ENCODE results near the gene DDX25. TPM values are rescaled to one million over a fixed set of nuclear protein-coding genes. Genes with fewer than 3 reads are reported as not detected.

DDX25 gene
- total RNA-seq, 2 experiments from 2014 or later: 0.43 to 0.54 TPM

DNA sequence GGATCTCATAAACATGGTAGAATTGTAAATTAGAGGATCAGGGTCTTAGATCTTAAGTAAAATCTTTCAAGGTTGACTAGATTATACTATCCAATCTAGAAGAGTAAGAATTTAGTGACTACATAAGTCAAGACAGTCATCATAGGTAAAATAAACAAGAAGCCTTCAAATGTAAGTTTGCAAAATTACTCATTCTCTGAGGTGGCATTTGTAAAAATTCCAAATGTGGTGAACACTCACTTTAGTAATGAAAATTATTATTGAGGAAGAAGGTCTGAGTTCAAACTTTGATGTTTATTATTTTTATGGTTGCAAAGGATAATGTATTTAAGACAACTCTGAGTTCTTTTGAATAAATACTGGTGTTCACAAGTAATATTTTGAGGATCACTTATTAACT is 12.2 kb upstream of the DDX25 start:
- no peak overlapping the region for H3K4me3 Mint-ChIP-seq
- ATAC-seq (no peak), DNase-seq (no peak)
- TF ChIP-seq, protein P1, sequence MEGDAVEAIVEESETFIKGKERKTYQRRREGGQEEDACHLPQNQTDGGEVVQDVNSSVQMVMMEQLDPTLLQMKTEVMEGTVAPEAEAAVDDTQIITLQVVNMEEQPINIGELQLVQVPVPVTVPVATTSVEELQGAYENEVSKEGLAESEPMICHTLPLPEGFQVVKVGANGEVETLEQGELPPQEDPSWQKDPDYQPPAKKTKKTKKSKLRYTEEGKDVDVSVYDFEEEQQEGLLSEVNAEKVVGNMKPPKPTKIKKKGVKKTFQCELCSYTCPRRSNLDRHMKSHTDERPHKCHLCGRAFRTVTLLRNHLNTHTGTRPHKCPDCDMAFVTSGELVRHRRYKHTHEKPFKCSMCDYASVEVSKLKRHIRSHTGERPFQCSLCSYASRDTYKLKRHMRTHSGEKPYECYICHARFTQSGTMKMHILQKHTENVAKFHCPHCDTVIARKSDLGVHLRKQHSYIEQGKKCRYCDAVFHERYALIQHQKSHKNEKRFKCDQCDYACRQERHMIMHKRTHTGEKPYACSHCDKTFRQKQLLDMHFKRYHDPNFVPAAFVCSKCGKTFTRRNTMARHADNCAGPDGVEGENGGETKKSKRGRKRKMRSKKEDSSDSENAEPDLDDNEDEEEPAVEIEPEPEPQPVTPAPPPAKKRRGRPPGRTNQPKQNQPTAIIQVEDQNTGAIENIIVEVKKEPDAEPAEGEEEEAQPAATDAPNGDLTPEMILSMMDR (IDR thresholded peaks at IDR 0.05): no peak
- no peaks in the 10 kb centered on the region for H3K9me3 Mint-ChIP-seq
- H3K27ac Mint-ChIP-seq: no peak overlapping the region
- intact Hi-C loops (cut with micrococcal nuclease): no loop called here
- POLR2A ChIA-PET: interaction anchor here (0.6 kb wide), 1 partner anchor 21 kb away, joined by 3 read pairs; no protein-coding TSS in a partner anchor
- H3K36me3 Mint-ChIP-seq (ENCODE audit: low read depth): peaks cover 28% of the 10 kb centered on the region
- no peaks in the 10 kb centered on the region for H3K27me3 Mint-ChIP-seq
- peaks cover 26% of the 10 kb centered on the region for H3K4me1 Mint-ChIP-seq (ENCODE audit: low read depth)
- CTCF ChIA-PET: interaction anchor here (1.0 kb wide), 1 partner anchor 11 kb away, joined by 3 read pairs; the partner anchor contains the start of gene PUS3

- Mint-ChIP-seq H3K9me3 (no peaks in the 10 kb centered on the region), H3K36me3 (ENCODE audit: low read depth) (peaks cover 29% of the 10 kb centered on the region), H3K4me3 (no peak overlapping the region), H3K27ac (no peak overlapping the region), H3K27me3 (no peaks in the 10 kb centered on the region), H3K4me1 (ENCODE audit: low read depth) (peaks cover 30% of the 10 kb centered on the region)
- ATAC-seq (no peak), DNase-seq (no peak)
- POLR2A ChIA-PET: interaction anchor here (0.7 kb wide), 1 partner anchor 191 kb away, joined by 3 read pairs; no protein-coding TSS in a partner anchor
- TF ChIP-seq, protein P1 (IDR thresholded peaks at IDR 0.05): no peak
- CTCF ChIA-PET: no interaction called here
- intact Hi-C loops (cut with micrococcal nuclease): no loop called here
These were observed 11.3 kb upstream of the DDX25 start for GRCh38 chr11:125892994-125893393.

DNA sequence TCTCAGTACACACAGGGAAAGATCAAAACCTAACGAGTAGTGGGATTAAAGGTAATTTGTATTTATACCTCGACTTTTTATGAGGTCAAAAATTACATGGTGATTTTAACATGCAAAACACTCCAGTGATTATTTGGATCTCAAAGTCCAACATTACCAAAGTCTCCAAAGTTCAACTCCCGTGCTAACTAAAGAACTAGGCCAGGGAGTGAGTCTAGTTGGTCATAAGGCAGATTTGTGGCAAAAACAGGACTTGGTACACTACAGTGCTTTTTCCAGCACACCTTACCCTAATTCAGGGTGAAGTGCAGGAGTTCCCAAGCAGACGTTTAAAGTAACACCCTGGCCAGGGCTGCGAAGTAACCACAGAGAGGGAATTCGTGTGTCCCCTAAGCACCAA is 2.4 kb upstream of the DDX25 start:
- no peak for ATAC-seq
- ChIA-PET CTCF (interaction anchor here (1.0 kb wide), 1 partner anchor 292 kb away, joined by 3 read pairs; no protein-coding TSS in a partner anchor), POLR2A (no interaction called here)
- Mint-ChIP-seq H3K27me3 (peaks cover 16% of the 10 kb centered on the region), H3K4me3 (peak overlapping the region; percentile 97), H3K27ac (peak overlapping the region; percentile 47), H3K9me3 (no peaks in the 10 kb centered on the region), H3K4me1 (ENCODE audit: low read depth) (peaks cover 43% of the 10 kb centered on the region), H3K36me3 (ENCODE audit: low read depth) (peaks cover 23% of the 10 kb centered on the region)
- TF ChIP-seq, protein P1 (IDR thresholded peaks at IDR 0.05): no peak
- intact Hi-C loops (cut with micrococcal nuclease): no loop called here
- DNase-seq: no peak

- TF ChIP-seq, protein P1 (IDR thresholded peaks at IDR 0.05): no peak
- Mint-ChIP-seq H3K4me1 (ENCODE audit: low read depth) (peaks cover 41% of the 10 kb centered on the region), H3K9me3 (no peaks in the 10 kb centered on the region), H3K27ac (peak overlapping the region; percentile 97), H3K36me3 (ENCODE audit: low read depth) (peaks cover 21% of the 10 kb centered on the region), H3K4me3 (peak overlapping the region; percentile 97), H3K27me3 (peaks cover 16% of the 10 kb centered on the region)
- DNase-seq (no peak), ATAC-seq (no peak)
- CTCF ChIA-PET: interaction anchor here (0.8 to 1.9 kb wide), 5 partner anchors 11 to 291 kb away, joined by 3 to 7 read pairs (median 3); partner anchors contain the start of genes CHEK1 and HYLS1
- intact Hi-C loops (cut with micrococcal nuclease): no loop called here
- POLR2A ChIA-PET: interaction anchor here (1.2 to 2.7 kb wide), 3 partner anchors 15 to 277 kb away, joined by 3 to 21 read pairs (median 4); partner anchors contain the start of genes CHEK1 and HYLS1
These were observed 1.9 kb upstream of the DDX25 start for GRCh38 chr11:125902277-125902926.
